ENCODE measurements around the gene PRR18.

- TF ChIP-seq CTCF (IDR thresholded peaks at IDR 0.05; ENCODE audit: insufficient read depth, low read depth, low read length): no peak
- TF ChIP-seq EZH2 (IDR thresholded peaks at IDR 0.05; ENCODE audit: insufficient read depth, low read length): no peak
Measured at GRCh38 chr6:166304106-166304505, 4.1 kb downstream of the PRR18 start.

All from astrocyte (in vitro differentiated cells and primary cell).